ENCODE results near the gene C22orf39.

Gene C22orf39

DNA sequence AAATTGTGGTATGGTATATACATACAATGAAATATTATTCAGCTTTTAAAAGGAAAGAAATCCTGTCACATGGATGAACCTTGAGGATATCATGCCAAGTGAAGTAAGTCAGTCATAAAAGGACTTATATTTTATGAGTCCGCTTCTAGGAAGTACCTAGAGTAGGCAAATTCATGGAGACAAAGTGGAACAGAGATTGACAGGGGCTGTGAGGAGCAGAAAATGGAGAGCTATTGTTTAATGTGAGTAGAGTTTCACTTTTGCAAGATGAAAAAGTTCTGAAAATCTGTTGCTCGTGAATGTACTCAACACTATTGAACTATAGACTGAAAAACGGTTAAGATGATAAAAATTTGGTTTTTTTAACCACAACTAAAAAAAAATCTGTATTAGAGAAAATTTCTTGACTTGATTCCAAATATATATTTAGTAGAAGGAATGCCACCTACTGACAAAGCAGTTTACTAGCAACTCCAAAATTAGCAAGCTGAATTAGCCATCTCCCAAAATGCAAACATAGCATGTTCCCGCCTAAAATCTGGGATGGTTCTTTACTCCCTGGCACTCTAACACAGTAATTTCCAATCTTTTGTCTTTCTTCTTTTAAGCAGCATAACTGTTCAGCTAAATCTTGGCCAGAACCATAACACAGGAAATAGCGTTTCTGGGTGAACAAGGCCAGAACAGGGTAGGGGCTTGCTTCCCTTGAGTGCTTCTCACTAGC lies 30.0 kb upstream of the C22orf39 start:
- in situ Hi-C loops (cut with MboI; ENCODE audit: low sequenced_read_pairs), result no loop called here

DNA sequence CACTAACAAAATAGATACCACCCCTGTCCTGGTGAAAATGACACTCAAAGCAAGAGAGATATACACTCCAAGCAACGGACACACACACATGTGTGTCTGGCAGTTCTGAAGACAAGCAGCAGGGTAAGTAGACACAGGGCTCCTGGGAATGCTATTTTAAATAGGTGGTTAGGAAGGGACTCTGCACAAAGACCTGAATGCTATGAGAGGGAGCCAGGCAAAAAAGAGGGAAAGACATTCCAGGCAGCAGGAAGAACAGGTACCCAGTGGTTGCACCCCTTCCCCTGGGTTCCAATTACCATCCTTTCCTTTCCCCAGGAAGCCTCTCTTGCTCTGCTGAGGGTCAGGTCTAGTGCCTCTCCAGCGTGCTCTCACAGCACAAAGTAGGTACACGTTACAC lies 28.5 kb upstream of the C22orf39 start:
- in situ Hi-C loops (cut with MboI; ENCODE audit: low sequenced_read_pairs), result no loop called here

DNA sequence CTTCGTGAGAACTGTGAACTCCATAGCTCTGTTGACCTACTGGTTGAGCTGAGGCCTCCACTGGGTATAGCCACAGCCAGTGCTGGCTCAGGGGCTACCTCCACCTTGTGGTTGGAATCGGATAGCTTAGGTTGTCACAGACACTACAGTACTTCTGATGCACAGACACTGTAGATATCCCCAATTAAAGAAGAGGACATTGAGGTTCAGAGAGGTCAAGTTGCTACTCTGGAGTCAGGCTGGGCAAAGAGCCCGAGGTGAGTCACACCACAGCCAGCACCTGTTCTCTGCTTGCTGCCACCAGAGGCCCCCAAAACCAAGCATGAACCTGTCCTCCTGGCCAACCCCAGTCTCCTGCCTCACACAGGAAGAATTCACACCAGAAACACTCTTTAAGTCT lies 26.1 kb upstream of the C22orf39 start:
- in situ Hi-C loops (cut with MboI; ENCODE audit: low sequenced_read_pairs), result no loop called here

DNA sequence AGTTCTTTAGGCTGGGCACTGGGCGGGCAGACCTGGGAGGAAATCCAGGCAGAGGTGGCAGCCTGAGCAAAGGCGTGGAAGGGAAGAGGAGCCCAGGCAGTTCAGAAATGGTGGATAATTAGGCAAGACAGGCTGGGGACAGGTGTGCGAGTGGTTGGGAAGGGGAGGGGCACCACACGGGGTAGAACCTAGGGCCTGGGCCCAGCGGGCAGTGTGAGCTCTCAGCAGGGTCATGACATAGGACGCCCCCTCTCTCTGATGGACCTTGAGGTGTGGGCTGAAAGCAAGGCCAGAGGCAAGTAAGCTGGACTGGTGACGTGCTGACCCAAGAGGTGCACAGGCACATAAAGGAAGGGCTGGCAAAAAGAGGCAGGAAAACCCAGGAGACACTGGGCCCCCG lies 24.7 kb upstream of the C22orf39 start:
- in situ Hi-C loops (cut with MboI; ENCODE audit: low sequenced_read_pairs), result no loop called here

DNA sequence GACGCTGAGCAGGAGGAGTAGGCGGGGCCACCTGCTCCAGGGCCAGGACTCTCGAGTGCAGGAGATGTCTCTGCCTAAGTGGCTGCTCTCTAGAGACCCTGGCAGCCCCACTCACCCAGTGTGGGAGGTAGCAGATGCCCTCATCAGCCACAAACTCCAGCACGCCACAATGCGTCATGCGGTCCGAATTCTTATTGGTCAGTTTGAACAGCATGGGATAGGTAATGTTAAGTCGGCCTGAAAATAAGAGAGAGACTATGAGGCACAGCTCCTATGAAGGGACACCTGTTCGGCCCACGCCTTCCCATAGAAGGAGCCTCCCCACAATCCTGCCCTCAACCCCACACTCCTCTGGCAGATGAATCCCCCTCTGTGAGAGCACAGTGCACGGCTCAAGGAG lies 24.1 kb upstream of the C22orf39 start:
- in situ Hi-C loops (cut with MboI; ENCODE audit: low sequenced_read_pairs), result no loop called here

DNA sequence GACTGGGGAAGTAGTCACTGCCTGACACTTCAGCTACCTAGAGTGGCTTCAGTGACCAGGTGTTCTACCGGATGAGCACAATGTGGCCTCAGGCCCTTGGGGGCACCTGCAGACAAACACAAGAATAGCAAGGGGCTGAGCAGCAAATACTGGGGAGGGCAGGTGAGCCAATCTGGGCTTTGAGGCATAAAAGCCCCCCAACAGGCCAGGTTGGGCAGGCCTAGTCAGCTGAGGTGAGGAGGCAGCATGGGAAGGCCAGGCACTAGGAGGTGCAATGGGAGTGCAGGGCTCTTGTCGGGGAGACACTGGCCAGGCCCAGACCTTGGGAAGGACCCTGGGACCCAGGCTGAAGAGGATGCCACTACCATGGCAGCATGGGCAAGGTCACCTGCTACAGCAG lies 22.5 kb upstream of the C22orf39 start:
- in situ Hi-C loops (cut with MboI; ENCODE audit: low sequenced_read_pairs), result no loop called here

DNA sequence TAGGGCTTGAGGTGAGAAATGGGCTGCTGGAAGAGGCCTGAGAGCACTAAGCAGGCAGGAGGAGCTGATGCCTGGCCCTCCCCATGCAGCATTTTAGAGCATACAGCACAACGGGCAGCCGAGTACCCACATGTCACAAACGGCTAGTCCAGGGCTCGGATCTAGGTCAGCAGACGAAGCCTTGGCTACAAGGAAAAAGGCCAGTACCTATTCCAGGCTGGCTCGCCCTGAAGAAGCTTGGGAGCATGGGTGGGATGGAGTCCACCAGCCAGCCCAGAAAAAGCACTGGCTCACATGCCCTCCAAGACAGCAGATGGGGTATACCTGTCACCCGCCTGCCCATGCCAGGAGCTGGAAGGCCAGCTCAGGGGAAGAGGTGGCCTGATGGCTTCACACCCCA lies 21.9 kb upstream of the C22orf39 start:
- in situ Hi-C loops (cut with MboI; ENCODE audit: low sequenced_read_pairs), result no loop called here

DNA sequence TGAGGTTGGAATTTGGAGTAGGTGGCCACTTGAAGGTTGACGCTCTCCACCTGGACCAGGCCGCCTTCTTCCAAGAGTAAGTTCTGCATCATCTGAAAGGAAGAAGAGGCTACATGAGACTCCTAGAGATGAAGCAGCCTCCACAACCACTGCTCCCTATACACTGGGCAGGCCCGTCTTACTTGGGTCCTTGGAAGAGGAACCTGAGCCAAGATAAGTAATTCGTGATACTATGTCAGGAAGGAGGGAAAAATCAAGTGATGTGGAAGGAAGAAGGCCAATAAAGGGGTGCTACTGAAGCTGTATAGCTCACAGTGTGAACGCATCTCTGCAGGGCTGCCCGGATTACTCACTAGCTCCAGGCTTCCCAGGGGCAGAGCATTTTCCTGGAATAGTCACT lies 20.4 kb upstream of the C22orf39 start:
- in situ Hi-C loops (cut with MboI; ENCODE audit: low sequenced_read_pairs), result no loop called here

DNA sequence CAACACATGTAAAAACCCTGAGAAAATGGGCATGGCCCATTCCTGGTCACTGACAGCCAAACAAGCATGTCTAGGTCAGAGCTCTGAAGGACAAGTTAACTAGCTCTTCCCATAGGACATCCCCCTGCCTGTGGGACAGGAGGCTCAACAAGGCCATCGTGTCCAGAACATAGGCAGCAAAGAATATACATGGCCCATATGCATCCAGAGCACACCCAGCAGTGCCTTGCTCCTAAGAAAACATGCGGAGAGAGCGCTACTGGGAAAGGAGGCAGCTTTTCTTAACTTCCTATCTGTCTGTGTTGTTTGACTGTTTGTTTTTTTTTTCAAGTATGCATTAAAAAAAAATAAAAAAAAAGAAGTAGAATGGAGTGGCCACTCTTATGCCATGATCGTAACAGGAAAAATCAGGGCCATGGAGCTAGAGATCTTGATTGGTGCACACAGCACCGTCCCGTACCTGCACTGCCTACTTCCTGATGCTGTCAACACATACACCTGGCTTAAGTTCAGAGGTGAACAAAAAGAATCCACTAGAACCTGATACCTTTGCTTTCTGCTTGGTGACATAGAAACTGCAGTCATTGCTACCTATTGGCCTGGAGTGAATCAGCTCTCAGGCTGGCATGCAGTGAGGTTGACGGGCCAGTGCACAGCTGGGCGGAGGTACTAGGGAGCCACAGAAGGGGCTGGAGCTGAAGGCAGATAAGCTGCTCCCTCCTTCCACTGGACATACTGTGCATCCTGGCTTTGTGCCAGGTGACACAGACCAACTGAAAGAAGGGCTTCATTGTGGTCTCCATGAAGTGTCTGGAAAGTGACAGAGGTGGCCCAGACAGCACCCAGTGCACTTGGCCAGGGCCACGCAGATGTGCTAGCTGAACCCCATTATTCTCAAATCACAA lies 19.6 kb upstream of the C22orf39 start:
- in situ Hi-C loops (cut with MboI; ENCODE audit: low sequenced_read_pairs), result no loop called here

DNA sequence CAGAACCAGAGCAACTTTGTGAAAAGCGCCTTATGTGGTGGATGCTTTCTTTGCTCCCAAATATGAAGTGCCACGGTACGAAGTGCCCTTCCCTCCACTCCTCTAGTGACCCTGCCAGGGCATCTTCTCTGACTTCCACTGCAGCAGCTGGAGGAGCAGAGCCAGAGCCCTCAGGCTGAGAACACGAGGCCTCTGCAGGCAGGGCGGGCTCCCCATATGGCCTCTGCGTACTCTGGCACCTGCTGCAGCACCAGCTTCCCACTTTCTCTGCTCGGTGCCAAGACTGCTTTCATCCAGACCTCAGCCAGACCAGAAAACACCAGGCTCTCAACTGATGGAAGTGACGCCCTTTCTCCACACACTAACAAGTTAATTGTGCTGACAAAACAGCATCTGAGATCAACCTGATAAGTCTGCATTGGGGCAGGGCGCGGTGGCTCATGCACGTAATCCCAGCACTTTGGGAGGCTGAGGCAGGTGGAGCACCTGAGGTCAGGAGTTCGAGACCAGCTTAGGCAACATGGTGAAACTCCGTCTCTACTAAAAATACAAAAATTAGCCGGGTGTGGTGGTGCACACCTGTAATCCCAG lies 18.7 kb upstream of the C22orf39 start:
- in situ Hi-C loops (cut with MboI; ENCODE audit: low sequenced_read_pairs), result no loop called here

DNA sequence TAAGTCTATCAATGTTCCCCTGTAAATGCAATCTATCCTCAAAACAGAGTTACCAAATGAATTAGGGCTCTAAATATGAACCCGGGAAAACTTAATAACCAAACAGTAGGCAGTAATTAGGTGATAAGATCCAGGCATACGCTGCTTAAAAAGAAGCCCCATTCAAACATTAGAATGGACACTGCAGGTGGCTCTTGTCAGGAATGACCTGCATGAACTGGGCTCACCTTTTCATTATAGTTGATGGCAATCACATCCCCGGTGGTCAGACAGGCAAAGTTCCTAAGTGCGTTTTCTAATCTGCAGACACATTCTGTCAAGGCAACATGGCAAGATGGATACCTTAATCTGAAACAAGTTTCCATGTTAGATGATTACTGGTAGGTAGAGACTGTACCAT lies 17.5 kb upstream of the C22orf39 start:
- in situ Hi-C loops (cut with MboI; ENCODE audit: low sequenced_read_pairs), result no loop called here

DNA sequence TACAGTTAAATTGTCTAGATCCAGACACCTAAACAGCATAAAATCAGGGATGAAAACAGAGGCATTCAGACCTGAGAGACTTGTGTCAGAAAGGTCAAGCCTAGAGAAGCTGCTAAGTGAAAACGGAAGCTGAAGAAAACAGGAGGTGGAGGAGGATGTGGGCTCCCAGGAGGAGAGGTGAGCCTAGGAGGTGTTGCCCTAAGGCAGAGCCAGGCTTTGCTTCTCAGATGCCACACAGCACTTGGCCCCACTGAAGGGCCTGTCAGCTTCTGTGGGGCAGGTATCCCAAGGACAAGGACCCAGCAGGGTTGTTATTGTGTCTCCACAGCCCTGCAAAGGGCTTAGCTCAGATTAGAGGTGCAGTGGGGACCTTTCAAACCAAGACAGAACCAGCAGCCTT lies 17.0 kb upstream of the C22orf39 start:
- in situ Hi-C loops (cut with MboI; ENCODE audit: low sequenced_read_pairs), result no loop called here

DNA sequence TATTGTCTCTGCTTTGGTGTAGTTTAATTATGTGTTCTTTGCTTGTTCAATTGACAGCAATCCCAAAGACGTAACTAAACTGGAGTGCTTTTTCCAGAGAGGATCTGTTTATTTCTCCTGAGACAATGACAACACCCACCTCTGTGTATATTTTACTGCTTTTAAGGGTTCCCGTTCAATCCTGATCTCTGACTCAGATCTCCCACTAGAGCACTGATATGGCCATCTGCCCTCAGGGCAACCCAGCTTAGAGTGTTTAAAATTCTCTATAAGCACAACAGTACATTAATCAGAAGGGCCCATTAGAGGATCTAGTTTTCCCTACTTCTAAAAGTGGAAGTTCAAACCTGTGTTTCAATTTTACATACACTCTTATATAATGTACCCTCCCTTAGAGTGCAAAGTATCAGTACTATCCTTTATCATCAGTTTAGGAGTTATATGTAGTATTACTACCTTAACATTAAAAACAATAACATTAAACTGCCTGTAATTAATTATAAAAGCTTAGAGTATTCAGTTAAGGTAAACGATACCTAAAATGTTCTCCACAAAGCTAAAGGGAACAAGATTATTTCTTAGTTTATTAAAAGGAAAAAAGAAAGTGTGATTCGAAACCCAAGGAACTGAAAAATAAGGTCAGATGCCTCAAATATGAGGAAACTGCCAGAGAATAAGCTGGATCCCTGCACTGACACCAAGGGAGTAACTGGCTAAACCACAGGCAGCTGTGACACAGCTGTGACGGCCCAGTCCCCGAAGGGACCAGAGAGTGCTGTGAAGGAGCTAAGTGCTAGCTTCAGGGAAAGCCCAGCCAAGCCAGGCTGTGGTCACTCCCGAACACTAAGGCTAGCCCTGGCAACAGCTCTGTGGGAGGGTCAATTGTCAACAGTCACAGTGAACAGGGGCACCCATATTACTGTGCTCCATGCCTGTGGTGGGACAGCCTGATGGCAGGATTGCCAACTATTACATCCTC lies 16.3 kb upstream of the C22orf39 start:
- in situ Hi-C loops (cut with MboI; ENCODE audit: low sequenced_read_pairs), result no loop called here

DNA sequence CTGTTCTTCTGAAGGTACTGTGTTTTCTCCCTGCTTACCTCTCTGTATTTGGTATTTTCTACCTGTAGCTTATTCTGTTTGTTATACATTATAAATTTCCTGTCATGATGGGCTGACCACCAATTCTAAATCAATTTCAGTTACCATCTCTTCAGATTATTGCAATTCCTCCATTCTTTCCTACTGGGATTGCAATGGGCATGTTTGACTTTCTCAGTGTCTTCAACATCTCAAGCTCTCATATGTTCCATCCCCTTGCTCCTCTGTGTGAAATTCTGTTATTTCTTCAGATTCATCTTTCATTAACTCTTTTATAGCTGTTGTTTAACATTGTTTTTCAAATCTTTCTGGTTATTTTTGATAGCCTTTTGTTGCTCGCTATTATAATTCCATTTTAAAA lies 15.5 kb upstream of the C22orf39 start:
- in situ Hi-C loops (cut with MboI; ENCODE audit: low sequenced_read_pairs), result no loop called here

DNA sequence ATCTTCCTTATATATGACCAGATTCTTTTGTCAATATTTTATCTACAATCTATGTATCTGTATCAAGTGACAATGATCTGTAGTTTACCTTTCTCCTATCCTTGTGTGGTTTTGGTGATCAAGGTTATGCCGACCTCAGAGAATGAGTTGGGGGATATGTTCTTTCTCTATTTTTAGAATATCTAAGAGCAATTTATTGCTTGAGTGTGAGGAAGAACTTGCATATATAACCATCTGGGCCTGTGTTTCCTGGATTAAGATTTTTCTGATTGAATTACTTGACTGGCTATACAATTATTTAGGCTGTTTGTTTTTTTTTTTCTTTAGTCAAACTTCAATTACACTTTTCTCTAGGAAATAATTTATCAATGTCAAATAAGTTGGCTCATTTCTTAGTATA lies 14.0 kb upstream of the C22orf39 start:
- in situ Hi-C loops (cut with MboI; ENCODE audit: low sequenced_read_pairs), result no loop called here

DNA sequence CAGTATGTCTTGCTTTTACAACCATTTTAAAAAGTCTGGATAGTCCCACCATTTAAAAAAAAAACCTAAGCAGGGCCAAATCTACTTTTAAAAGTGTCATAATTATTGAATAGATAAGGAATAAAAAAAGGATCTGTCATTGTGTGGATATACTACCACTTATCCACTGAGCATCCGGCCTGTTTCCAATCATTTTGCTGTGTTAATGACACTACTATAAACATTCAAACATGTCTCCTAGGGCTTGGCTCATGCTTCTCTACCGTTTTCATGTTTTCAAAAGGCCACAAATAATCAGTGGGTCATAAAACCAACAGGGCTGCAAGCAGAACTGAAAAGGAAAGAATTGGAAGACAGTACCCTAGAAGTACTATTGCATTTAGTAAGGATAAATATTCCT lies 12.5 kb upstream of the C22orf39 start:
- in situ Hi-C loops (cut with MboI; ENCODE audit: low sequenced_read_pairs), result no loop called here

DNA sequence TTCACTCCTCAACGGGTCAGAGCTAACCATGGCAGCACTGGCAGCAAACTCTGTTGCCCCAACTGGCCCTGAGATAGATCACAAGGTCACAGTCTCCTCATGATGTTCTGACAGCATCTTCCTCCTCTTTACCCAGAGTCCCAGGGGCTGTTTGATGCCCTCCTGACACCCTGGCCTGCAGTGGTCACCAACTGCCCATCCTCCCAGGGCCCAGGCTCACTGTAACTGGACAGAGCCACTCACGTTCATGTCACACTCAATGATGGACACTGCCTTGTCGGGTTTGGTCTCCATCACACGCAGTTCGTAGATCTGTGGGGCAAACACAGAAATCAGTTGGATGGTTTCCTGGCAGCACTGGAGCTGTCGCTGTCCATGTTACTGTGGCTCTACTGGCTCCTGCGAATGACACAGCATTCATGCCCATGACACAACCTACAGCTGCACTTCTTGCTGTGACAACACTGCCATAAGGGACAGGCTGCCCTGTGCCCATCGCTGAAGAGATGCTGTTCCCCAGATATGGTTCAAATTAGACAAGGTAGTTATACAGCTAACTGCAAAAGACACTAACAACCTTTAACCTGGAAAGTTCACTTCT lies 10.4 kb upstream of the C22orf39 start:
- in situ Hi-C loops (cut with MboI; ENCODE audit: low sequenced_read_pairs), result no loop called here

DNA sequence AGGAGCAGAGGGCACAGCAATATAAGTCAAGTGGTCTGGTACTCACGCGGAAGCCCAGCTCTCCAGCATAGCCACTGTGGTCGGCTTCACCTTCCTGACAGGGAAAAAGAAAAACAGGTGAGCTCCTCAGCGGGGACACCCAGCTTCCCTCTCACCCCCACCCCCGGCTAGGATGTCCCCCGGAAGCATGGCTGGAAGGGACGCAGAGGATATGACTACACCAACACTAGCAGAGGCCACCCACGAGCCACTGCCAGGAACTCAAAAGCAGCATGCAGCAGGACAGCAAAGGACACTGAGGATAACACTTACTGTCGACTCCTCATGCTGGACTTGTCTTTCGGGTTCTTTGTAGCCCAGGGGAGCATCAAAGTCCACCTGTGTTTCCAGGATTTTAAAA lies 9.0 kb upstream of the C22orf39 start:
- in situ Hi-C loops (cut with MboI; ENCODE audit: low sequenced_read_pairs), result no loop called here

DNA sequence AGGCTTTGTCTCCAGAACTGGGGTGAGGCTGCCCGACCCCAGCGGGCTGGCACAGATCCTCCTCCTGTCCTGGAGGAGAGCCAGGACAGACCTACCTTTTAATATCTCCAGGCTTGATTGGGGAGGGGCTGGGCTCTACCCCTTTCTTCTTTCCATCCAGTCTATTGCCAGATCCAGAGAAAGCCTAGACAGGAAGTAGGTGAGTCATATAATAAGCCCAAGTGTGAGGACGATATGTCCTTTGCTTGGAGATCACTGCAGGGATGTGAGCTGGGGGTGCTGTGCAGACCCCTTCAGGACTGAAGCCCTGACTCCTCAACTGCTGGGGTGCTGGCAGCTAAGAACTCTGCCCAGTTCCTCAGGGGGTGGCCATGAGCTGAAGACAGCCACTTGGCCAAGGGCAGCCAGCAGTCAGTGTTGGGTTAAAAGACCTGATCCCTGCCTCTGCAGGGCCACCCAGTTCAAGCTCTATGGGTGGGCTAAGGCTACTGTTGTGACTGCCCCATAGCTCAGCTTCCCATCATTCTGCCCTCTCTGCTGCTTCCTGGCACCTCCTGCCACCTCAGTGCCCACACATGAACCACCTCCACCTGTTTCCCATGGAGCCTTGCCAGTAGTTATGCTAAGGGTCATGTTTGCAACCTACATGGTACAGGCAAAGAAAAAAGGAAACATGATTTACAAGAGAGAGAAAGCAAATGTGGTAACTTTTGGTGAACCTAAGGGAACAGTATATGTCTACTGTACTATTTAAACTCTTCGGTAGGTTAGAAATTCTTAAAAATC lies 8.3 kb upstream of the C22orf39 start:
- in situ Hi-C loops (cut with MboI; ENCODE audit: low sequenced_read_pairs), result no loop called here

DNA sequence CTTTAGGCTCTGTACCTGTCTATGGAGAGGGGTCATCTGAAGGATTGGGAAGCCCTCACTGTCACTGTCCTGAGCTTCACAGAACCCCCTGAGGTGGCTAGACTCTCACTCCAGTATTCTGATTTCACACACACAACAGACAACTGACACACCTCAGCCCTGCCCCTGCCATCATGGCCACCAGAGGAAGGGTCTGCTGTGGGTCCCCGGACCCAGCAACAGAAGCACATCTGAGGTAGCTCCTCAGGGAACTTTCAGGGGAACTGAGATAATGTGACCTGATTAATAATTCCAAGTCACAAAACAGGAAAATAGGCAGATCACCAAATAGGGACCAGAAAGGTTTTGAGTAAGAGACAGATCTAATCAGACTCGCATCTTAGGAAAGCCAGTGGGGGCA lies 7.5 kb upstream of the C22orf39 start:
- in situ Hi-C loops (cut with MboI; ENCODE audit: low sequenced_read_pairs), result no loop called here
